Epithelial cell of esophagus (primary cell): ENCODE data around the gene VIP.
"Not testable (repeated sequence)": the region's sequence is repeated elsewhere in the genome, so short reads cannot be mapped to it uniquely, and the experiment has no call there.

ENCODE experiments used
- DNase-seq: peaks from one replicate; pipeline ENCODE4 v3.0.0; 2010; ENCODE audit warnings: low read depth
- H3K4me3 ChIP-seq: 2 replicates; pipeline ENCODE4 v1.5.1; 2011; ENCODE audit warnings: mild to moderate bottlenecking, low read length, control low read depth
- TF ChIP-seq, protein P1 (sequence below): IDR thresholded peaks from 2 replicates; pipeline ENCODE4 v1.5.1; 2011; ENCODE audit warnings: low read depth, mild to moderate bottlenecking, low read length, control low read depth, inconsistent platforms; ENCODE audit not compliant: insufficient read depth; ENCODE audit errors: missing control alignments

Gene VIP

DNA sequence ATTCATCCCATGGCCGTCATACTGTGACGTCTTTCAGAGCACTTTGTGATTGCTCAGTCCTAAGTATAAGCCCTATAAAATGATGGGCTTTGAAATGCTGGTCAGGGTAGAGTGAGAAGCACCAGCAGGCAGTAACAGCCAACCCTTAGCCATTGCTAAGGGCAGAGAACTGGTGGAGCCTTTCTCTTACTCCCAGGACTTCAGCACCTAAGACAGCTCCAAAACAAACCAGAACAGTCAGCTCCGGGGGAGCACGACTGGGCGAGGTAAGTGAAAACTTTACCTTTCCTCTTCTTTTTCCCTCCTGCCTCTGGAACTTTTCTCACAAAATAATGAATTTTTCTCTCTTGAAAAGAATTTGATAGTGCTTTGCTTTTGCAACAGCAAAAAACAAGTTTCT, at the start of gene VIP:
Gene VIP, plus strand, starts transcription at position 104 of the 400 bp plus-strand sequence. CDS start 1,381 bp downstream, outside the sequence.
- DNase-seq, result peak; percentile 66
- TF ChIP-seq, protein P1, sequence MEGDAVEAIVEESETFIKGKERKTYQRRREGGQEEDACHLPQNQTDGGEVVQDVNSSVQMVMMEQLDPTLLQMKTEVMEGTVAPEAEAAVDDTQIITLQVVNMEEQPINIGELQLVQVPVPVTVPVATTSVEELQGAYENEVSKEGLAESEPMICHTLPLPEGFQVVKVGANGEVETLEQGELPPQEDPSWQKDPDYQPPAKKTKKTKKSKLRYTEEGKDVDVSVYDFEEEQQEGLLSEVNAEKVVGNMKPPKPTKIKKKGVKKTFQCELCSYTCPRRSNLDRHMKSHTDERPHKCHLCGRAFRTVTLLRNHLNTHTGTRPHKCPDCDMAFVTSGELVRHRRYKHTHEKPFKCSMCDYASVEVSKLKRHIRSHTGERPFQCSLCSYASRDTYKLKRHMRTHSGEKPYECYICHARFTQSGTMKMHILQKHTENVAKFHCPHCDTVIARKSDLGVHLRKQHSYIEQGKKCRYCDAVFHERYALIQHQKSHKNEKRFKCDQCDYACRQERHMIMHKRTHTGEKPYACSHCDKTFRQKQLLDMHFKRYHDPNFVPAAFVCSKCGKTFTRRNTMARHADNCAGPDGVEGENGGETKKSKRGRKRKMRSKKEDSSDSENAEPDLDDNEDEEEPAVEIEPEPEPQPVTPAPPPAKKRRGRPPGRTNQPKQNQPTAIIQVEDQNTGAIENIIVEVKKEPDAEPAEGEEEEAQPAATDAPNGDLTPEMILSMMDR, result no peak
- H3K4me3 ChIP-seq, result no peak within 1 kb of the TSS

DNA sequence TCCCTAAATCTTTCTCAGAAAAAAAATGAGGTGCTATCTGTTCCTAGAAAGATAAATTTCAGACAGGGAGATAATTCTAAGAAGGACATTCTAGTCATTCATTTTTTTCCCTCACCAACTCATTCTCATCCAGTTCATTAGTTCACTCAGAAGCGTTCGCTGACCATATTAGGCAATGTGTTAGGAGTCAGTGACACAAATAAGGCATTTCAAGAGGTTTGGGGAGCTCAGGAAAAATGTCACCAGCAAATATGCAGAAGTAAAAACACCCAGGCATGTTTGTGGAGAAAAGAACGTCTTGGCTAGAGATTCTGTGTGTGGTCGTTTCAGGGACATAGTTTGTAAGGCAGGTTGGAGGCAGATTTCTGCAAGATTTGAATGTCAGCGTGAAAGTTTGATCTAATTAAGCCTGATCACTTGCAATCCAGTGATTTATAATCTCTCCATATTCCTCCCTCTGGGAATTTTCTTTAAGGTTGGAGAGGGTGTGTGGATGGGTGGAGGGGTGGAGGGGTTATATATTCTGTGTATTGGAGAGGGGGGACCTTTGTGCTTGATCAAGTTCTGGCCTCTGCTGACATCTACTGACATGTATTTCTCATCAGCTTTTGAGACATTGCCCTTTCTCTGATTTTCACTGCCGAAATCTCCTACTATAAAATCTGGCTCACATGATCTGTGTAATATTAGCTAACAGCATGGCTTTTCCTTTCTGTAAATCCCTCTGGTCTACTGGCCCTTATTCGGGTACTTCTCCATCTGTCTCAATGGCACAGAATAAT, 49.3 kb upstream of the VIP start:
- H3K4me3 ChIP-seq, result no peak overlapping the region
- no peak for DNase-seq
- TF ChIP-seq, protein P1, result no peak

DNA sequence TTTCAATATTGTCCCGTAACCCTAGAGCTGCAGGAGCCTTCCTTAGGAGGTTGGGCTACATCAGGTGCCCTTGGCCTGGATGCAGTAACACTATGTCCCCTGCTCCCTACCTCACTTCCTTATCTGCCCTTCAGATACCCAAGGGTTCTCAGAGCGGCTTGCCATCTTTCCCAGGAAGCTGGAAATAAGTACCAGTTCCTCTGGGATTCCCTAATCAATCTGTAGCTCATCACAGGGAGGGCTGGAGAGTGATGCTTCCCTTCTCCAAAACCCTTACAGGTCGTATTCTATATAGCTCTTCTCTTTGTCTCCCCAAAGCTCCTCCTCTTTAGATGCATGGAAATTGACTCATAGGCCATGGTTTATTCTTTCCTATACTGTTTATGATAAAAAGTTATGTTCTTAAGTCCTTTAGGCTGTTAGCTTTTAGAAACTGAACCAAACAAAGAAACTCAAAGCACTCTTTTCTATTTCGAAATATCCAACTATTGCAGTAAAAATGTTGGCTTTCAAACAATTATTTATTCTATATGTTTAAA, 48.7 kb upstream of the VIP start:
- TF ChIP-seq, protein P1, result no peak
- no peak for DNase-seq
- H3K4me3 ChIP-seq, result no peak overlapping the region

DNA sequence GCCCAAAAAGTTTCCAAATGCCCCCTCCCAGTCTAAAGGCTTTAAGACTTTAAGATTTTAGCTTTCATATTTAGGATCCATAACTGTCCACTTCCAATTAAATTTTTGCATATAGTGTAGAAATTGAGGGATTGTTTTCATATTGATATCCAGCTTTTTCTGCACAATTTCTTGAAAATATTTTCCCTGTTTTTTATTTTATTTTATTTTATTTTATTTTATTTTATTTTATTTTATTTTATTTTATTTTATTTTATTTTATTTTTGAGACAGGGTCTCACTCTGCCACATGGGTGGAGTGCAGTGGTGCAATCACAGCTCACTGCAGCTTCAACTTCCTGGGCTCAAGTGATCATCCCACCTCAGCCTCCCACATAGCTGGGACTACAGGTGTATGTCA, 46.8 kb upstream of the VIP start:
- H3K4me3 ChIP-seq, DNase-seq: not testable (repeated sequence)

DNA sequence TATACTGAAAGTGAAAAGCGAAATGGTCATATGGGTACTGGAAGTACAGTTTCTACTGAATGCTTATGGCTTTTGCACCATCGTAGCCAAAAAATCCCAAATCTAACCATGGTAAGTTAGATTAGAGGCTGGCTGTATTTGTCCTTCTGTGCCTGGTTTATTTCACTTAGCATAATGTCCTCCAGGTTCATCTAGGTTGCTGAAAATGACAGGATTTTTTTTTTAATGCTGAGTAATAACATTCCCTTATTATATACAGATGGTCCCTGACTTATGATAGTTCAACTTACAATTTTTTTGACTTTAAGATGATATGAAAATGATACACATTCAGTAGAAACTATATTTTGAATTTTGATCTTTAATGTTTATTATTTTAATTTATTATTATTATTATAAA, 45.3 kb upstream of the VIP start:
- TF ChIP-seq, protein P1, result no peak
- no peak for DNase-seq
- no peak overlapping the region for H3K4me3 ChIP-seq

DNA sequence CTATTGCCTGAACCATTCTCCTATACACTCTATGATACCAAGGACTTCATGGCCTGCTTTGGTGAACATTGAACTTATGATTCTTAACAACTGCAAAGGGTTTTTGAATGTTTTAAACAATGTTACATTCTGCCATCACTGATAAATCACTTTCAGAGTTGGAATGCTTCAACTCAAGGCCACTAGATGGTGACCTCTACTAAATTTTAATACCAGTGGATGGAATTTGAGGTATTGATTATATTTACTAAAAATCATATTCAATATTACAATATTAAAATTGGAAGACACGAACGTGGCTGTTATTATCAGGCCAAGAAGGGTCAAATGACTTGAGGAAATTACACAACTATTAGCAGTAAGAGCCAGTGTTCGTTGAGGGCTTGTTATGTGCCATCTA, 34.3 kb upstream of the VIP start:
- DNase-seq, result no peak
- TF ChIP-seq, protein P1, result no peak
- no peak overlapping the region for H3K4me3 ChIP-seq

DNA sequence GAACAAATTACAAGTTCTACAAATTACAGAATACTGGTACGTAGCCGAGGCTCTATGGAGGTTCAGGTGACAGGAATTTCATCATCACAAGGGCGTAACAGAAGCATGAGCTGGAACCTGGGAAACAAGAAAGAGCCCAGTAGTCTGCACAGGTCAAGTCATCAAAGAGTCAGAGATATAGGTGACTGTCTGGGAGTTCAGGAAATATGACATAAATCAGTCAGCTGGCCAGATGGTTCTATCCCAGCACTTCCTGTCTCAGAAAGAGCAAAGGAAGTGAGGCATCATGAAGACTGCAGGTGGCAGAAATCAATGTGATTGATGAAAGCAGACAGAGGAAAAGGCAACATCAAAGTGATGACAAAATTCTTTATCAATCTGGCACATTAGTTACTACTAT, 29.6 kb upstream of the VIP start:
- peak; percentile 50 for DNase-seq
- TF ChIP-seq, protein P1, result no peak
- no peak overlapping the region for H3K4me3 ChIP-seq
